K562 (cell line): ENCODE results near the gene IMMP2L. TPM values are rescaled to one million over a fixed set of nuclear protein-coding genes. Genes with fewer than 3 reads are reported as not detected.

Experiments used
- ATAC-seq: fragments of 200-7000 bp; cut with Tn5 transposase; 3 replicates; pipeline ENCODE4 v1.9.1; 2020; ENCODE audit warnings: moderate library complexity
- BruUV-seq: library from RNA; stranded (reverse); fragments of 400-500 nt; replicated peaks from 2 replicates; lab custom pipeline; 2021; lab: Mats Ljungman, UMichigan
- CTCF ChIA-PET: fragments of 300-600 bp; formaldehyde crosslinking; extraction: SDS; loops from one replicate; lab custom pipeline; 2021; ENCODE audit warnings: low intra/inter-chr PET ratio; lab: Yijun Ruan, JAX
- POLR2A ChIA-PET: fragments of 300-600, 350-650 bp; sonication (Branson Sonifier 250); formaldehyde crosslinking; extraction: SDS; loops from one replicate; lab custom pipeline; 2021; ENCODE audit warnings: antibody characterized with exemption, inconsistent platforms; lab: Yijun Ruan, JAX
- DNase-seq, 4 experiments: peaks; one replicate each; pipeline versions ENCODE4 v3.0.0 to v3.0.0-alpha.2; 2011 to 2018; ENCODE audit warnings: low spot score in 3 of 4, mixed read lengths in 3 of 4; ENCODE audit errors: extremely low read depth in 1 of 4
- FAIRE-seq: peaks from 2 replicates; lab custom pipeline; 2011; peaks lifted over from hg19 to GRCh38; lab: Jason Lieb, UNC
- H2AFZ ChIP-seq: 2 replicates; pipeline ENCODE4 v1.6.0; 2011; ENCODE audit warnings: low read depth, low read length, control low read depth, inconsistent platforms
- H3K27ac ChIP-seq: fragments of 200-600 bp; 3 replicates; pipeline ENCODE4 v1.8.0; 2011; ENCODE audit warnings: low read depth, mild to moderate bottlenecking, control low read depth, inconsistent platforms, low read length, moderate library complexity, mixed read lengths; ENCODE audit errors: extremely low read depth
- H3K27me3 ChIP-seq, 2 experiments: fragments of 300-600 bp in 1 of 2; 2 replicates in 1 of 2; 3 replicates in 1 of 2; pipeline versions ENCODE4 v1.6.0 to v1.8.0; 2011; ENCODE audit warnings: inconsistent platforms in 2 of 2, low read length in 2 of 2, mild to moderate bottlenecking in 1 of 2, mixed read lengths in 1 of 2, moderate library complexity in 1 of 2; ENCODE audit not compliant: control insufficient read depth in 2 of 2, insufficient read depth in 2 of 2
- H3K36me3 ChIP-seq: fragments of 300-600 bp; 3 replicates; pipeline ENCODE4 v1.8.0; 2011; ENCODE audit warnings: mild to moderate bottlenecking, low read length, inconsistent platforms; ENCODE audit not compliant: control insufficient read depth, insufficient read depth
- H3K4me1 ChIP-seq, 2 experiments: fragments of 200-600 bp in 1 of 2; replicated peaks in 1 of 2; 2 replicates in 1 of 2; 3 replicates in 1 of 2; pipeline versions ENCODE4 v1.5.1 to v1.8.0; 2011; ENCODE audit warnings: inconsistent platforms in 2 of 2, low read length in 2 of 2, mild to moderate bottlenecking in 1 of 2, mixed read lengths in 1 of 2, moderate library complexity in 1 of 2; ENCODE audit not compliant: control insufficient read depth in 2 of 2, insufficient read depth in 2 of 2
- H3K4me2 ChIP-seq: 2 replicates; pipeline ENCODE4 v1.6.1; 2011; ENCODE audit warnings: low read length, control low read depth, inconsistent platforms, mixed read lengths; ENCODE audit not compliant: insufficient read depth
- H3K4me3 ChIP-seq: fragments of 200-600 bp; sonication (generic), shearing (Covaris generic); 2 replicates; pipeline ENCODE4 v1.5.1; 2016; ENCODE audit warnings: control low read depth, inconsistent platforms
- H3K79me2 ChIP-seq: fragments of 200-600 bp; 3 replicates; pipeline ENCODE4 v1.8.0; 2011; ENCODE audit warnings: low read length, inconsistent platforms; ENCODE audit not compliant: control insufficient read depth, insufficient read depth
- H3K9ac ChIP-seq, 2 experiments: 2 replicates each; pipeline versions ENCODE4 v1.6.0 to v1.6.1; 2011; ENCODE audit warnings: low read depth in 2 of 2, low read length in 2 of 2, control low read depth in 1 of 2, inconsistent platforms in 1 of 2, mild to moderate bottlenecking in 1 of 2, mixed read lengths in 1 of 2; ENCODE audit not compliant: insufficient read depth in 1 of 2
- H3K9me1 ChIP-seq: one replicate; pipeline ENCODE4 v1.6.0; 2011; ENCODE audit warnings: inconsistent platforms, mild to moderate bottlenecking, low read length, moderate library complexity; ENCODE audit not compliant: control insufficient read depth, insufficient read depth
- H3K9me3 ChIP-seq: replicated peaks from 2 replicates; pipeline ENCODE4 v1.5.1; 2011; ENCODE audit warnings: low read depth, low read length, inconsistent platforms; ENCODE audit not compliant: control insufficient read depth, insufficient read depth
- H4K20me1 ChIP-seq: replicated peaks from 2 replicates; pipeline ENCODE4 v1.6.1; 2011; ENCODE audit warnings: low read length, inconsistent platforms, mixed read lengths; ENCODE audit not compliant: control insufficient read depth, insufficient read depth
- BCL6 ChIP-seq: fragments of 250-450 bp; sonication (Bioruptor Pico); IDR thresholded peaks from 2 replicates; pipeline ENCODE4 v1.4.0; 2020
- CREBBP ChIP-seq: IDR thresholded peaks from one replicate; pipeline ENCODE4 v1.6.1; 2012; ENCODE audit warnings: low read depth, mild to moderate bottlenecking, control low read depth, inconsistent platforms, low read length
- FOXK1 ChIP-seq: sonication (generic); formaldehyde crosslinking; IDR thresholded peaks from 2 replicates; pipeline ENCODE4 v1.8.0; 2022; ENCODE audit warnings: missing genetic modification reagents, mild to moderate bottlenecking, borderline replicate concordance
- JUND ChIP-seq, 2 experiments: IDR thresholded peaks; 2 replicates in 1 of 2; 3 replicates in 1 of 2; pipeline ENCODE4 v1.6.1; 2011; ENCODE audit warnings: borderline replicate concordance in 2 of 2, low read depth in 2 of 2, low read length in 2 of 2, improper control_type of control experiment in 1 of 2, missing biosample characterization in 1 of 2, missing genetic modification characterization in 1 of 2, missing genetic modification reagents in 1 of 2
- KDM4B ChIP-seq, 2 experiments: fragments of 450-650 bp in 1 of 2; sonication (generic) in 1 of 2; IDR thresholded peaks; 2 replicates each; pipeline ENCODE4 v1.6.1; 2016 to 2017; ENCODE audit warnings: borderline replicate concordance in 2 of 2, antibody characterized with exemption in 1 of 2, low read depth in 1 of 2, mild to moderate bottlenecking in 1 of 2
- PHTF2 ChIP-seq: fragments of 250-450 bp; sonication (Bioruptor Pico); IDR thresholded peaks from 2 replicates; pipeline ENCODE4 v1.5.0; 2021; ENCODE audit warnings: mild to moderate bottlenecking
- PKNOX1 ChIP-seq: fragments of 450-650 bp; IDR thresholded peaks from 2 replicates; pipeline ENCODE4 v1.6.1; 2016
- SMARCA4 ChIP-seq: fragments of 450-650 bp; IDR thresholded peaks from 2 replicates; pipeline ENCODE4 v1.6.1; 2016
- XRCC4 ChIP-seq: IDR thresholded peaks from one replicate; pipeline ENCODE4 v1.6.1; 2011; ENCODE audit not compliant: insufficient read depth, insufficient read length; ENCODE audit errors: extremely low read depth
- ZFP1 ChIP-seq: fragments of 450-650 bp; formaldehyde crosslinking; IDR thresholded peaks from 2 replicates; pipeline ENCODE4 v1.4.0; 2020; ENCODE audit warnings: mild to moderate bottlenecking, mixed read lengths
- ZFPM2 ChIP-seq: fragments of 250-450 bp; sonication (Bioruptor Pico); IDR thresholded peaks from 2 replicates; pipeline ENCODE4 v1.5.1; 2022; ENCODE audit warnings: mild to moderate bottlenecking
- ZNF449 ChIP-seq: fragments of 250-450 bp; sonication (Bioruptor Pico); IDR thresholded peaks from 2 replicates; pipeline ENCODE4 v1.8.0; 2022; ENCODE audit warnings: moderate library complexity, mild to moderate bottlenecking, inconsistent platforms
- WGBS: fragments of 100-300 bp; shearing (Covaris generic); methylation state at CpG from one replicate; pipeline ENCODE4 v1.1.6; 2016; ENCODE audit warnings: low coverage, mixed read lengths; ENCODE audit not compliant: insufficient coverage; ENCODE audit errors: missing lambda C conversion rate; 5-methylcytosine and 5-hydroxymethylcytosine counted together
- in situ Hi-C: fragments of 300-500 bp; cut with MboI; formaldehyde crosslinking; loops from 4 replicates; pipeline ENCODE4 v1.15.0; 2018; ENCODE audit warnings: inconsistent platforms, mixed read lengths
- intact Hi-C: fragments of 100-400 bp; cut with micrococcal nuclease; formaldehyde crosslinking; loops from 2 replicates; pipeline ENCODE4 v1.14.2; 2022
- polyA plus RNA-seq, 8 experiments: library from polyadenylated mRNA; depleted of rRNA in 4 of 8; stranded (reverse) in 5 of 8; unstranded in 3 of 8; fragments of >200 nt; fragmentation: Nextera tagmentation in 2 of 8; fragmentation: Illumina TruSeq in 1 of 8; extraction: Ambion mirVana in 2 of 8; extraction: Trizol in 1 of 8; gene quantifications; 2 replicates each; pipeline versions ENCODE4 v1.2.1 to v1.2.3, GENCODE V29; 2011 to 2014; ENCODE audit warnings: inconsistent platforms in 1 of 8, missing spikeins in 1 of 8
- total RNA-seq, 7 experiments: library from RNA; depleted of rRNA in 6 of 7; stranded (reverse); fragments of >200 nt in 6 of 7; fragmentation: Illumina TruSeq in 2 of 7; extraction: Trizol in 2 of 7; gene quantifications; 2 replicates each; pipeline versions ENCODE4 v1.2.1 to v1.2.3, GENCODE V29; 2011 to 2021; ENCODE audit warnings: low replicate concordance in 1 of 7
- TF ChIP-seq, protein P1 (sequence below), 2 experiments: fragments of 450-650 bp in 1 of 2; sonication (generic) in 1 of 2; formaldehyde crosslinking in 1 of 2; IDR thresholded peaks in 1 of 2; conservative IDR thresholded peaks in 1 of 2; 2 replicates each; pipeline versions ENCODE4 v1.6.1 to v1.8.1; 2016 to 2023; ENCODE audit warnings: mild to moderate bottlenecking in 2 of 2, moderate library complexity in 2 of 2, inconsistent platforms in 1 of 2, missing genetic modification reagents in 1 of 2

The IMMP2L gene
- total and polyA plus RNA-seq, 9 of the 15 experiments (the other 6 are each of a cell fraction or from before 2014, with no cell fraction given): 29.7 to 116 (median 53.0) TPM

DNA sequence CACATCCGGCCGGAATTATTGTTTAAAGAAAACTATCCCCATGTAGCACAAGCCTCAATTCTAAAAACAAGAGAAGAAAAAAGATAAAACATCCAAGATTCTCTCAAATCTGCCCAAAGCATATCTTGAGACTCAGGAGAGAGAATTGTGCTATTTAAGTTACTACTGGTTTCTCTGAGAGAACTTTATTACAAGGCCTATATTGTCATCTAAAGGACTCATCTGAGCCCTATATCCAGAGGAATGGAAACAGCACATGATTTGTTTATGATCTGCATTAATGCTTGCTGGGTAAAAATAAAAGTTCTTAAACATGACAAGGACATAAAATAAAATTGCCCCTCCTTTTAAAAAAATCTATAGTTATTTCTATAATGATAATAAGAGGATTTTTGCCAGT, 446.3 kb downstream of the IMMP2L start (continued):
- TF ChIP-seq PKNOX1: no peak
- no peak for TF ChIP-seq ZFP1 (CRISPR knock-in tag)
- TF ChIP-seq PHTF2 (CRISPR knock-in tag): no peak

- in situ Hi-C loops: no loop called here
- ChIA-PET CTCF (no interaction called here), POLR2A (no interaction called here)
- Histone ChIP-seq H3K4me1 (no peaks in the 10 kb centered on the region), H4K20me1 (no peaks in the 10 kb centered on the region), H3K36me3 (no peaks in the 10 kb centered on the region), H3K9me3 (no peaks in the 10 kb centered on the region), H2AFZ (no peak overlapping the region), H3K9ac (no peak overlapping the region), H3K4me3 (no peak overlapping the region), H3K9me1 (no peaks in the 10 kb centered on the region), H3K27ac (no peak overlapping the region), H3K27me3 (no peaks in the 10 kb centered on the region), H3K4me2 (no peak overlapping the region), H3K79me2 (no peaks in the 10 kb centered on the region)
- 92% methylated on average over 1 of the region's 1 CpG for WGBS
- FAIRE-seq (no peak), ATAC-seq (no peak; the same call in 2 of the 3 replicates), DNase-seq (no peak)
- no TSS peak for BruUV-seq
- intact Hi-C loops: no loop called here
- TF ChIP-seq ZFPM2 (CRISPR knock-in tag) (no peak), XRCC4 (no peak), KDM4B (IDR thresholded peaks at IDR 0.05; ENCODE audit: borderline replicate concordance in 2 of 2, low read depth in 1 of 2) (no peak), ZNF449 (CRISPR knock-in tag) (no peak), SMARCA4 (peak; percentile 31; the same call in 1 of the 2 replicates), BCL6 (CRISPR knock-in tag) (no peak), CREBBP (no peak), JUND (IDR thresholded peaks at IDR 0.05; ENCODE audit: borderline replicate concordance, low read depth, low read length) (peak; percentile 59; the same call in 1 of the 2 replicates), JUND (tag; IDR thresholded peaks at IDR 0.05; ENCODE audit: borderline replicate concordance, low read depth, low read length) (peak; percentile 82), FOXK1 (CRISPR knock-in tag) (no peak)
- TF ChIP-seq, protein P1, sequence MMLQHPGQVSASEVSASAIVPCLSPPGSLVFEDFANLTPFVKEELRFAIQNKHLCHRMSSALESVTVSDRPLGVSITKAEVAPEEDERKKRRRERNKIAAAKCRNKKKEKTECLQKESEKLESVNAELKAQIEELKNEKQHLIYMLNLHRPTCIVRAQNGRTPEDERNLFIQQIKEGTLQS (IDR thresholded peaks at IDR 0.05): peak; percentile 93
- TF ChIP-seq, protein P1 (CRISPR knock-in tag; conservative IDR thresholded peaks at IDR 0.05): no peak
Measured at GRCh38 chr7:111113263-111114017, 448.9 kb downstream of the IMMP2L start.
